OCI-LY7 (cell line): ENCODE data around the gene SACS. TPM values are rescaled to one million over a fixed set of nuclear protein-coding genes. Genes with fewer than 3 reads are reported as not detected.
A peak's percentile ranks its signal among the peaks of the same experiment; 100 is the strongest.

Experiments used
- BruUV-seq: library from RNA; stranded (reverse); fragments of 400-500 nt; replicated peaks from 2 replicates; lab custom pipeline; 2021; lab: Mats Ljungman, UMichigan
- CTCF ChIA-PET: fragments of 300-600 bp; sonication (Branson Sonifier 250); formaldehyde crosslinking; loops from one replicate; lab custom pipeline; 2022; ENCODE audit warnings: antibody characterized with exemption; ENCODE audit not compliant: unreplicated experiment; lab: Charles Lee
- POLR2A ChIA-PET: fragments of 300-600 bp; sonication (Branson Sonifier 250); formaldehyde crosslinking; loops from one replicate; lab custom pipeline; 2022; ENCODE audit warnings: antibody characterized with exemption; lab: Charles Lee
- DNase-seq: peaks from one replicate; pipeline ENCODE4 v3.0.0-alpha.2; 2015; ENCODE audit warnings: low spot score
- H2AFZ ChIP-seq: fragments of 200-600 bp; sonication (generic), shearing (Covaris generic); 2 replicates; pipeline ENCODE4 v1.6.1; 2014; ENCODE audit warnings: mild to moderate bottlenecking, antibody characterized with exemption, low read length, moderate library complexity
- H3K27ac ChIP-seq: fragments of 200-600 bp; sonication (generic); 2 replicates; pipeline ENCODE4 v1.5.1; 2014; ENCODE audit warnings: mixed run types, low read depth, mild to moderate bottlenecking, moderate library complexity, low read length, inconsistent platforms; ENCODE audit not compliant: poor library complexity, severe bottlenecking
- H3K36me3 ChIP-seq: fragments of 200-600 bp; sonication (generic); 2 replicates; pipeline ENCODE4 v1.6.1; 2014; ENCODE audit warnings: mild to moderate bottlenecking, antibody characterized with exemption, low read length, moderate library complexity, mixed read lengths; ENCODE audit not compliant: insufficient read depth
- H3K4me1 ChIP-seq: fragments of 200-600 bp; sonication (generic); 2 replicates; pipeline ENCODE4 v1.5.1; 2014; ENCODE audit warnings: mild to moderate bottlenecking, low read length; ENCODE audit not compliant: insufficient read depth, poor library complexity, severe bottlenecking
- H3K4me2 ChIP-seq: fragments of 200-600 bp; sonication (generic); 2 replicates; pipeline ENCODE4 v1.6.1; 2014; ENCODE audit warnings: mild to moderate bottlenecking, low read length
- H3K4me3 ChIP-seq: fragments of 200-600 bp; sonication (generic); 2 replicates; pipeline ENCODE4 v1.5.1; 2014; ENCODE audit warnings: mild to moderate bottlenecking, low read depth, low read length; ENCODE audit not compliant: poor library complexity, severe bottlenecking
- H3K79me2 ChIP-seq: fragments of 200-600 bp; sonication (generic); 2 replicates; pipeline ENCODE4 v1.6.1; 2016; ENCODE audit warnings: low read depth, mild to moderate bottlenecking, low read length, moderate library complexity, mixed read lengths; ENCODE audit not compliant: insufficient read depth
- H3K9me2 ChIP-seq: fragments of 200-600 bp; sonication (generic); 2 replicates; pipeline ENCODE4 v1.6.1; 2016; ENCODE audit warnings: mild to moderate bottlenecking, low read length, mixed read lengths; ENCODE audit not compliant: insufficient read depth
- H3K9me3 ChIP-seq: fragments of 200-600 bp; sonication (generic); 2 replicates; pipeline ENCODE4 v1.6.1; 2014; ENCODE audit warnings: mild to moderate bottlenecking, mixed run types, low read length, mixed read lengths
- H4K20me1 ChIP-seq: fragments of 200-600 bp; sonication (generic); 2 replicates; pipeline ENCODE4 v1.6.1; 2014; ENCODE audit warnings: mild to moderate bottlenecking, antibody characterized with exemption, low read length, moderate library complexity, mixed read lengths; ENCODE audit not compliant: insufficient read depth
- EZH2phosphoT487 ChIP-seq: fragments of 200-600 bp; sonication (generic); IDR thresholded peaks from 2 replicates; pipeline ENCODE4 v1.6.1; 2018; ENCODE audit warnings: low read depth, borderline replicate concordance, mild to moderate bottlenecking, mixed run types, antibody characterized with exemption, low read length, moderate library complexity, mixed read lengths
- intact Hi-C: fragments of 100-400 bp; cut with micrococcal nuclease; formaldehyde crosslinking; loops from one replicate; pipeline ENCODE4 v1.10.0; 2022; ENCODE audit not compliant: unreplicated experiment
- total RNA-seq, 2 experiments: library from RNA; depleted of rRNA in 1 of 2; stranded (reverse); fragments of >200 nt in 1 of 2; shearing (Covaris generic) in 1 of 2; gene quantifications; 2 replicates each; pipeline ENCODE4 v1.2.3, GENCODE V29; 2014 to 2022
- TF ChIP-seq, protein P1 (sequence below): fragments of 200-600 bp; sonication (generic); conservative IDR thresholded peaks from 2 replicates; pipeline ENCODE4 v1.5.1; 2014; ENCODE audit warnings: mild to moderate bottlenecking, antibody characterized with exemption, low read length, moderate library complexity, mixed read lengths

The SACS gene
- total RNA-seq, 2 experiments from 2014 or later: 9.8 to 22.6 TPM

- Histone ChIP-seq H3K79me2 (no peaks in the 10 kb centered on the region), H3K4me3 (peak overlapping the region; percentile 89), H3K4me1 (peaks cover 34% of the 10 kb centered on the region), H3K9me2 (no peaks in the 10 kb centered on the region), H3K9me3 (0 out of 2 replicates have a peak, but pooled peaks cover 4% of the 10 kb centered on the region), H2AFZ (peak overlapping the region; percentile 79; the same call in 1 of the 2 replicates), H4K20me1 (peaks cover 9% of the 10 kb centered on the region; the same call in 1 of the 2 replicates), H3K4me2 (peak overlapping the region; percentile 87), H3K36me3 (peaks cover 9% of the 10 kb centered on the region), H3K27ac (no peak overlapping the region)
- TF ChIP-seq EZH2phosphoT487: no peak
- TF ChIP-seq, protein P1, sequence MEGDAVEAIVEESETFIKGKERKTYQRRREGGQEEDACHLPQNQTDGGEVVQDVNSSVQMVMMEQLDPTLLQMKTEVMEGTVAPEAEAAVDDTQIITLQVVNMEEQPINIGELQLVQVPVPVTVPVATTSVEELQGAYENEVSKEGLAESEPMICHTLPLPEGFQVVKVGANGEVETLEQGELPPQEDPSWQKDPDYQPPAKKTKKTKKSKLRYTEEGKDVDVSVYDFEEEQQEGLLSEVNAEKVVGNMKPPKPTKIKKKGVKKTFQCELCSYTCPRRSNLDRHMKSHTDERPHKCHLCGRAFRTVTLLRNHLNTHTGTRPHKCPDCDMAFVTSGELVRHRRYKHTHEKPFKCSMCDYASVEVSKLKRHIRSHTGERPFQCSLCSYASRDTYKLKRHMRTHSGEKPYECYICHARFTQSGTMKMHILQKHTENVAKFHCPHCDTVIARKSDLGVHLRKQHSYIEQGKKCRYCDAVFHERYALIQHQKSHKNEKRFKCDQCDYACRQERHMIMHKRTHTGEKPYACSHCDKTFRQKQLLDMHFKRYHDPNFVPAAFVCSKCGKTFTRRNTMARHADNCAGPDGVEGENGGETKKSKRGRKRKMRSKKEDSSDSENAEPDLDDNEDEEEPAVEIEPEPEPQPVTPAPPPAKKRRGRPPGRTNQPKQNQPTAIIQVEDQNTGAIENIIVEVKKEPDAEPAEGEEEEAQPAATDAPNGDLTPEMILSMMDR: peak; percentile 33; the same call in 1 of the 2 replicates
- peak; percentile 93 for DNase-seq
- ChIA-PET CTCF (interaction anchor here (0.6 kb wide), 1 partner anchor 48 kb away, joined by 12 read pairs; no protein-coding TSS in a partner anchor), POLR2A (interaction anchor here (0.6 to 0.7 kb wide), 3 partner anchors 65 to 1183 kb away, joined by 3 to 5 read pairs (median 4); no protein-coding TSS in a partner anchor)
- intact Hi-C loops: loop anchor here (2.0 to 10.0 kb wide), 7 partner anchors 204 to 1700 kb away; partner anchors contain the start of genes FGF9 and MIPEP
- no TSS peak for BruUV-seq
Measured at GRCh38 chr13:23375001-23375971, 58.2 kb downstream of the SACS start.

GRCh38 chr13:23372264-23372906 is 61.1 kb downstream of the SACS start:
- H3K9me2 ChIP-seq: no peaks in the 10 kb centered on the region
- no peak for TF ChIP-seq EZH2phosphoT487
- TF ChIP-seq, protein P1: no peak
- POLR2A ChIA-PET: no interaction called here
- no TSS peak for BruUV-seq
- peaks cover 20% of the 10 kb centered on the region for H3K4me1 ChIP-seq
- DNase-seq: no peak
- no peak overlapping the region for H3K27ac ChIP-seq
- H3K4me3 ChIP-seq: no peak overlapping the region
- H3K79me2 ChIP-seq: no peaks in the 10 kb centered on the region
- H3K36me3 ChIP-seq: peaks cover 28% of the 10 kb centered on the region
- peak overlapping the region; percentile 24; the same call in 1 of the 2 replicates for H3K4me2 ChIP-seq
- no peaks in the 10 kb centered on the region for H3K9me3 ChIP-seq
- no peak overlapping the region for H2AFZ ChIP-seq
- CTCF ChIA-PET: no interaction called here
- peaks cover 9% of the 10 kb centered on the region; the same call in 1 of the 2 replicates for H4K20me1 ChIP-seq
- intact Hi-C loops: loop anchor here (10.0 kb wide), 6 partner anchors 402 to 1698 kb away; partner anchors contain the start of genes FGF9 and MIPEP
